ENCODE data around the gene ARFGEF2. TPM values are rescaled to one million over a fixed set of nuclear protein-coding genes. Genes with fewer than 3 reads are reported as not detected.

Gene ARFGEF2
- total and polyA plus RNA-seq, 4 donors: 7.4 to 35.1 (median 20.1) TPM

GRCh38 chr20:49052334-49052733, 130.8 kb downstream of the ARFGEF2 start:
- DNase-seq (no peak), ATAC-seq (ENCODE audit: insufficient read depth, low FRiP score) (no peak)
- Histone ChIP-seq H3K9ac (ENCODE audit: insufficient read depth in 1 of 2, low read length in 2 of 2) (no peak overlapping the region), H3K36me3 (ENCODE audit: control insufficient read depth in 4 of 4, insufficient read depth in 4 of 4, low read length in 4 of 4) (peaks cover 0 to 5% (median 2%) of the 10 kb centered on the region in 4 donors), H3K27ac (ENCODE audit: low read depth in 1 of 2, low read length in 1 of 2) (no peak overlapping the region), H3K4me3 (no peak overlapping the region), H3K4me1 (ENCODE audit: control insufficient read depth in 5 of 5, insufficient read depth in 5 of 5, low read length in 5 of 5) (peaks cover 0 to 17% (median 6%) of the 10 kb centered on the region in 5 donors), H3K27me3 (ENCODE audit: control insufficient read depth in 3 of 3, insufficient read depth in 3 of 3, low read length in 2 of 3) (no peaks in the 10 kb centered on the region), H3K9me3 (ENCODE audit: control insufficient read depth in 4 of 4, insufficient read depth in 3 of 4, low read length in 3 of 4) (no peaks in the 10 kb centered on the region)
- TF ChIP-seq CTCF (IDR thresholded peaks at IDR 0.05; ENCODE audit: control extremely low read depth, extremely low read depth): no peak
- 89 to 97% methylated on average over 1 of the region's 1 CpG for WGBS, 2 donors

- 67 to 83% methylated on average over 4 of the region's 4 CpGs for WGBS, 2 donors
- Histone ChIP-seq H3K27me3 (ENCODE audit: control insufficient read depth in 3 of 3, insufficient read depth in 3 of 3, low read length in 2 of 3) (no peaks in the 10 kb centered on the region), H3K9ac (ENCODE audit: insufficient read depth in 1 of 2, low read length in 2 of 2) (no peak overlapping the region), H3K36me3 (ENCODE audit: control insufficient read depth in 4 of 4, insufficient read depth in 4 of 4, low read length in 4 of 4) (peaks cover 0 to 6% (median 3%) of the 10 kb centered on the region in 4 donors), H3K9me3 (ENCODE audit: control insufficient read depth in 4 of 4, insufficient read depth in 3 of 4, low read length in 3 of 4) (no peaks in the 10 kb centered on the region), H3K4me3 (no peak overlapping the region), H3K27ac (ENCODE audit: low read depth in 1 of 2, low read length in 1 of 2) (no peak overlapping the region), H3K4me1 (ENCODE audit: control insufficient read depth in 5 of 5, insufficient read depth in 5 of 5, low read length in 5 of 5) (peaks cover 0 to 7% (median 0%) of the 10 kb centered on the region in 5 donors)
- DNase-seq (no peak), ATAC-seq (ENCODE audit: insufficient read depth, low FRiP score) (no peak)
- TF ChIP-seq CTCF (IDR thresholded peaks at IDR 0.05; ENCODE audit: control extremely low read depth, extremely low read depth): no peak
Measured at GRCh38 chr20:49054056-49054643, 132.6 kb downstream of the ARFGEF2 start.

- ATAC-seq (ENCODE audit: insufficient read depth, low FRiP score): no peak
- no peaks in the 10 kb centered on the region for H3K27me3 ChIP-seq (ENCODE audit: control insufficient read depth in 3 of 3, insufficient read depth in 3 of 3, low read length in 2 of 3)
- no peaks in the 10 kb centered on the region for H3K4me1 ChIP-seq (ENCODE audit: control insufficient read depth in 5 of 5, insufficient read depth in 5 of 5, low read length in 5 of 5)
- no peak for TF ChIP-seq CTCF (IDR thresholded peaks at IDR 0.05; ENCODE audit: control extremely low read depth, extremely low read depth)
- H3K27ac ChIP-seq (ENCODE audit: low read depth in 1 of 2, low read length in 1 of 2): no peak overlapping the region
- H3K9me3 ChIP-seq (ENCODE audit: control insufficient read depth in 4 of 4, insufficient read depth in 3 of 4, low read length in 3 of 4): no peaks in the 10 kb centered on the region
- DNase-seq: no peak
- H3K4me3 ChIP-seq: no peak overlapping the region
- no peak overlapping the region for H3K9ac ChIP-seq (ENCODE audit: insufficient read depth in 1 of 2, low read length in 2 of 2)
- 75 to 84% methylated on average over 3 of the region's 3 CpGs for WGBS, 2 donors
- peaks cover 8 to 29% (median 22%) of the 10 kb centered on the region in 4 donors for H3K36me3 ChIP-seq (ENCODE audit: control insufficient read depth in 4 of 4, insufficient read depth in 4 of 4, low read length in 4 of 4)
Measured at GRCh38 chr20:49063279-49063678, 141.8 kb downstream of the ARFGEF2 start.

GRCh38 chr20:49074521-49074920, 153.0 kb downstream of the ARFGEF2 start:
- TF ChIP-seq CTCF (IDR thresholded peaks at IDR 0.05; ENCODE audit: control extremely low read depth, extremely low read depth): no peak
- H3K36me3 ChIP-seq (ENCODE audit: control insufficient read depth in 4 of 4, insufficient read depth in 4 of 4, low read length in 4 of 4): peaks cover 17 to 44% (median 26%) of the 10 kb centered on the region in 4 donors
- 81 to 88% methylated on average over 2 of the region's 2 CpGs for WGBS, 2 donors

More at GRCh38 chr20:49074521-49074920, 153.0 kb downstream of the ARFGEF2 start:
- H3K27me3 ChIP-seq (ENCODE audit: control insufficient read depth in 3 of 3, insufficient read depth in 3 of 3, low read length in 2 of 3): no peaks in the 10 kb centered on the region
- H3K9ac ChIP-seq (ENCODE audit: insufficient read depth in 1 of 2, low read length in 2 of 2): no peak overlapping the region
- H3K4me3 ChIP-seq: no peak overlapping the region
- no peak for DNase-seq
- no peak overlapping the region for H3K27ac ChIP-seq (ENCODE audit: low read depth in 1 of 2, low read length in 1 of 2)
- H3K4me1 ChIP-seq (ENCODE audit: control insufficient read depth in 5 of 5, insufficient read depth in 5 of 5, low read length in 5 of 5): no peaks in the 10 kb centered on the region
- H3K9me3 ChIP-seq (ENCODE audit: control insufficient read depth in 4 of 4, insufficient read depth in 3 of 4, low read length in 3 of 4): no peaks in the 10 kb centered on the region
- ATAC-seq (ENCODE audit: insufficient read depth, low FRiP score): no peak

All from lung (tissue), 12 donors.